ENCODE measurements around the gene DAB1.

DAB1 gene

DNA sequence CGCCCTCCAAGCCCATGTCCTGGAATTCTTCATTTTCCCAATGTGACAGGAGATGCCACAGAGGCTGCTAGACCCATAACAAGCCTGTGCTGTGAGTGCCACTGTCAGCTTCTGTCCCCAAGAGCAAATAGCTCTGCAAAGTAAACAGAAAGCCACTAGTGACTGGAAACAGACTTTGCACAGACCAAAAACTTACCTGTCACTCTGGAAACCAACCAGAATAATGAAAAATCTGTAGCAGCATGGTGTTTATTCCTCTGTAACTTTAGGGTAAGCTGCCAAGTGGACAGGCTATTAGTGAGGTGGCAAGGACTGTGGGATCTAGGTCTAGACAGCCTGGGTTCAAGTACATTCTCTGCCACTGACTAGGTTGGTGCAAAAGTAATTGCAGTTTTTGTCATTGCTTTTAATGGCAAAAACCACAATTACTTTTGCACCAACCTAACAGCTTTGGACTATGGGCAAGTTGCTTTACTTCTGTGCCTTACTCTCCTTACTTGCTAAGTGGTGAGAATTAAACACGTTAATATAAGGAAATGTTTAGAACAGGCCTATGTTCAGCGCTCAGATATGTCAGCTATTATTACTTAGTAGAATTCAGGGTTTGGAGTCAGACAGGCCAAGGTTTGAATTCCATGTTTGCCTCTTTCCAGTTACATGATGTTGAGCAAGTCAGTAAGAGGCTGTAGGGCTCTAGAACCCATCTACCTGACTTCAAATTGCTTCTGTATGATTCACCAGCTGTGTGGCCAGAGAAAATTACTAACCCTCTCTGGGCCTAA is 457.8 kb downstream of the DAB1 start, which contains the start of gene C8B:
Gene C8B, minus strand, starts transcription at position 100 of the 782 bp plus-strand sequence. Its CDS starts 67 bp downstream, at position 33.
- no peak for DNase-seq

DNA sequence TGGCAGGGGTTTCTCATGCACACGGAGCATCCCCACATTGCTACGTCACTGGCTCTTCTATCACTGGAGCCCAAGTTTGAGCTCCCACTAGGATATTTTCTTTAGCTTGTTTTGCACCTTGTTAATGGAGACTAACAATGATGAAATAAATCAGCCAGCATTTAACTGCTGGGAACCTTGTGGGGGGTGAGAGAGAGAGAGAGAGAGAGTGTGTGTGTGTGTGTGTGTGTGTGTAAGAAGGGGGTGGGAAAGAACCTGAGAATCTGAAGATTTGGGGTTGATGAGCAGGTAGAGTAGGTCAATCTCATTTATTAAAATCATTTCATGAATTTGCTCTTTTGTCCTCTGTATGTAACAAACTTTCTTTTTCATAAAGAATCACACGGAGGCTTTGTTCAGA is 458.7 kb downstream of the DAB1 start:
- no peak for DNase-seq

DNA sequence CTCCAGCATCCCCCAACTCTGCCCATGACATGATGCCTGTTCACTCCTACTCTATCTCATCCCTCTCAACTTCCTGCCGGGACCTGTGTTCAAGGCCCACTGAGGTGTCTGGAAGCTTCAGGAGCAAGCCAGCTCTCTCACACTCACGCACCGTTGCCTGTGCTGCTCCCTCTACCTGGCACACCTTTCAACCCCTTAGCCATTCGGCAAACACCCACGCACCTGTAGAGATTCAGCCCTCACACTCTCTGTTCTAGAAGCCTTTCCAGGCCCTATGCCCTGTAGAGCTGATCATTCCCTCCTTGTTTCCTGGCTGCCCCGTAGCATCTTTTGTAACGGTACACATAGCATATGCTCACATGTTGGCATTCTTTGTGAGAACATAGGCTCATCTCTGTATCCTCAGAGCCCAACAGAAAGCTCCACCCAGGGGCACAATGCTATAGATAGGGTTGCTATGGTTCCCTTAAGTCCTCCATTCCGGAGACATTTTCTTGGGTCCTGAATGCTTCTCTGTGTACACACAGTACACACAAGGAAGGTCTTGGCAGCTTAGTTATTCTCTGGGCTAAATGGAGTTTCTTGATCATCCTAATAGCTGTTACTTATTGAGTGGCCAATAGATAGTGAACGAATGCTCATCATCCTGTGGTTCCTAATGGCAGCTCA is 459.4 kb downstream of the DAB1 start:
- DNase-seq: no peak

DNA sequence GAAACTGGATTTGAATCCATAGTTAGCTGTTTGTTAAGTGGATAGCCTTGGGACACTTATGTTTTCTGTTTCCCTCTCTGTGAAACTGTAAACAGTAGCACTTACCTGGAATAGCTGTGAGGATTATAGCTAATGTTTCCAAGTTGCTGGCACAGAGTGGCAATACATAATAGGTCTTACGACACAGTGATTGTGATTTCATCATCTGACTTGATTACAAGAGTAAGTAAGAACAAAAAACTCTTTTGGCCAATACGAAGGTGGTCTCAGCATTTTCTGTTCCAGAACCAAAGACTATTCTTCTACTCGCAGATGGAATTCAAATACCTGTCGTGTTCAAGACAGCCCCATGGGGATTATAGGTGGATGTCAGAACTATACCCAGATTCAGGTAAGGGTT is 460.2 kb downstream of the DAB1 start:
- no peak for DNase-seq

DNA sequence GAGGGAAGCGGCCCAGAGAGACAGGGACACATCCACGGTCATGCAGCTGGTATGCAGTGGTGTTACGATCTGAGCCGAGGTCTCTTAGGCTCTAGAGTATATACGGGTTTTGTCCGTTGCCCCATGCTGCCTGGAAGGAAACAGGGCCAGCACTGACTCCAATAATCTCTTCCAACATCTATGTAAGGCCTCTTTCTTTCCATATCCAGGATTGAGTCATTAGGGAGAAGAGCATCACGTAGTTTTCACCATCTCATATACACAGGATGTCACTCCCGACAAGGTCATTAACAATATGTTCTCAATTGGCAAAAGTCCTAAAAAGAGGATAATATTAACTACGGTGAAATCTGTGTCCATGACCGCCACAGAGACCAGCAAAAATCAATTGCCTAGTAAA is 462.4 kb downstream of the DAB1 start:
- no peak for DNase-seq

DNA sequence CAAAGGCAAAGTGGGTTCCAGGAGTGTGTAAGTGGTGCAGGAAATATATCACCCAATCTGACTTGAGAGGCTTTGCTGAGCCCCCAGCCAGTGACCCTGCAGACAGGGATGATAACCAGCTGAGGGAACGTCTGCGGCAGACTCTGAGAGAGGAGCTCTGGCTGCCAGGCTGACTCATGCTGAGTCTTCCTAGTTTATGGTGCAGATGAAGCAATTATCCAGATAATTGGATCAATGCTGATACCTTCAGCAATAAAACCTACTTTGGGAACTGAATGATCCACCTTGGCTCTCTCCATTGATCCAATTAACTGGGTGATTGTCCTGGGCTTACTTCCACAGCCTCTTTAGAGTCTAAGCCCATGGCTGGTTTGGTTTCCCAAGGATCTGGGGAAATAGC is 465.3 kb downstream of the DAB1 start:
- no peak for DNase-seq

DNA sequence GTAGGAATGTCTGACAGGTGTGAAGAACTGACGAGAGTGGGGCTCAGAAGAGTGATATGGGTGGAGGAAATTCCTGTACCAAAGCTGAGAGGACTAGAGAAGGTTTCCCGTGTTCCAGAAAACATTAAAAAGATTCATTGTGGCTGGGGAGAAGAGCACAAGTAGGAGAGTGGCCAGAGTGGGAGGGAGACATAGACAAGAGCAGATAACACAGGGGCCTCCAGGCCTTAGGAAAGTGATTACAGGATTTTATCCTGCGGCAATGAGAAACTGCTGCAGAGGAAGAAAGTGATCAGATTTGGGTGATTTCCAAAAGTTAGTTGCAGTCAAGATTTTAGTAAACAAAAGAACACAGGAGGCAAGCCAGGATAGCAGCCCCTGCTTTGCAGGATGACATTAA is 465.9 kb downstream of the DAB1 start:
- no peak for DNase-seq

DNA sequence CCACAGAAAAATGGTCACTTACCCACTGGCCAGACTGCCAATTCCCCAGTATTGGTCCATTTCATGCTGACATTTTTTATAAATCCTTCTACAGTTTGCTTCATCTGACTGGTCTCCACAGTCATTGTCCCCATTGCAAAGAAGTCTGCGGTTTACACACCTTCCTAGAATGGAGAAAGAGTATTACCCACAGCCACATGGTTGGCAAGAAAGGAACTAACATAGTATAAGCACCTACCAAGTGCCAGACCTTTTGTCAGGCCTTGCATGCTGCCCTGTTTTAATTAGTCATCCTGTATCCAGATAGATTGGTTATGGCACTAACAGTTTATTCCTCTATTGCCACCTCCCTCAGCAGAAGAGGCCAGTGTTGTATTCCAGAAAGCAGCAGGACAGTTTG is 469.2 kb downstream of the DAB1 start:
- no peak for DNase-seq

DNA sequence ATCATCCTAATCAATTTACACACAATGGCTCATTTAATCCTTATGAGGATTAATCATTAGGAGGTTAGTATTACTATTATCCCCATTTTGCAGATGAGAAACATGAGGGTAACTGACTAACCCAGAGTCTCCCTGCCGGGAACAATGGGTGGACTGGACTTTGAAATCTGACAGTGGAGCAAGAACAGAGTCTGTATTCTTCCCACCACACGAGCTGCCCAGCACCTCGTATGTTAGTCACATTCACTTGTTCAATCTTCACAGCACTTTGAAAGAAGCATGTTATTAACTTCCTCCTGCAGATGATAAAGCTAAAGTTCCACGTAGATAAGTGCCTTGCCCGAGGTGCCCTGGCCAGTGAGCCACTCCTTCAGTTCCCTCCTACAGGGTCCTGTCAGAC is 470.5 kb downstream of the DAB1 start:
- DNase-seq: no peak

DNA sequence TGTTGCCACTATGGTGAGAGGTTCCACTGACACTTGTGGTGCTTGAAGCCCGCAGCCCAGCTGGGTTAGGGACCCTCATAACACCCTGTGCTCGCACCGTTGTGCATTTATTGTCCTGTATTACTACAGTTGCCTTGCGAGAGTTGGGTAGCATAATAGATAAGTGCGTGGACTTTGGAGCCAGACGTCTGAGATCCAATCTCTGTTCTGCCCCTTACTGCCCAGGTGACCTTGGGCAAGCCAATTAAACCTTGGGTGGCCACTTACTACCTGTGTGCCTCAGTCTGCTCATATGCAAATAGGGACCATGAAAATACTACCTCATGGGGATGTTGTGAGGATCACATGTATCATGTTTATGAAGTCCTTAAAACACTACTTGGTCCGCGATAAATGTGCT is 471.4 kb downstream of the DAB1 start:
- no peak for DNase-seq

DNA sequence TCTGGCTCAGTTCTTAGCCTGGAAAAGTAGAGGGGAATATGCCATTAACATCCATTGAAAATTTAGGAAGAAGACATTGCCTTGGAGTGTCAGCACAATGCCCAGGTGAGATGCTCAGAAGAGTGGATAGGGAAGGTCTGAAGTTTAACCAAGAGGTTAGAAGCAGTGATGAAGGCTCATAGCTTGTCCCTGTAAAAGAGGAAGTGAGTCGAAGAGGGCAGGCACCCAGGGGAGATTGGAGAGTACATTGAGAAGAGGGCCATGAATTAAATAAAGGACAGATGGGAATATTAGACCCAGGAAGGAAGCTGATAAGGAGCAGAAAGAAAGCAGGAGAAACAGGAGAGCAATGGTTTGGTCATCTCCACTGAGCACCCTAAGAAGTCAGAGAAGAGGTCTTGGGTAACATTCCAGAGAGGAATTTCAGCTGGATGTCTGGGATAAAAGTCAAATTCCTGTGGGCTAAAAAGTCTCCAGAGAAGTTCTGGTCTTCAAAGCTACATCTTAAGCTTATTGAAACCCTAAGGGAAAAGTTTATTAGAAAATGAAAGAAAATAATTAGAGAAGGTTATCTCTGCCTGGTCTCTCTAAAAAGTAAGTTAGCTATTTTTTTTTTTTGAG is 475.3 kb downstream of the DAB1 start:
- DNase-seq: no peak
